Ramos (cell line): ENCODE measurements around the gene CTRL.
"Not testable (repeated sequence)": the region's sequence is repeated elsewhere in the genome, so short reads cannot be mapped to it uniquely, and the experiment has no call there.

Source experiments
- in situ Hi-C: fragments of 300-500 bp; cut with MboI; formaldehyde crosslinking; loops from one replicate; pipeline ENCODE4 v1.14.3; 2022; ENCODE audit warnings: low sequenced_read_pairs; ENCODE audit not compliant: unreplicated experiment

CTRL gene

GRCh38 chr16:67927131-67927941 lies 4.3 kb downstream of the CTRL start:
- in situ Hi-C loops: loop anchor here (5.0 to 10.0 kb wide), 3 partner anchors 250 to 433 kb away; partner anchors contain the start of gene RIPOR1

- in situ Hi-C loops: loop anchor here (5.0 to 10.0 kb wide), 3 partner anchors 249 to 431 kb away; partner anchors contain the start of gene RIPOR1
These were observed 5.4 kb downstream of the CTRL start for GRCh38 chr16:67926181-67926750.

- in situ Hi-C loops: loop anchor here (10.0 kb wide), 2 partner anchors 400 to 430 kb away; partner anchors contain the start of gene RIPOR1
These were observed 7.3 kb downstream of the CTRL start for GRCh38 chr16:67924140-67924906.

- in situ Hi-C loops: loop anchor here (10.0 kb wide), 2 partner anchors 399 to 429 kb away; partner anchors contain the start of gene RIPOR1
These were observed 8.1 kb downstream of the CTRL start for GRCh38 chr16:67923414-67924116.

GRCh38 chr16:67922740-67923139 lies 8.9 kb downstream of the CTRL start:
- in situ Hi-C loops: loop anchor here (10.0 kb wide), 2 partner anchors 398 to 428 kb away; partner anchors contain the start of gene RIPOR1

- in situ Hi-C loops: loop anchor here (10.0 kb wide), 2 partner anchors 397 to 427 kb away; partner anchors contain the start of gene RIPOR1
These were observed 9.4 kb downstream of the CTRL start for GRCh38 chr16:67922221-67922620.

GRCh38 chr16:67919622-67920221 lies 11.9 kb downstream of the CTRL start:
- in situ Hi-C loops: loop anchor here (10.0 kb wide), 2 partner anchors 395 to 425 kb away; partner anchors contain the start of gene RIPOR1

- in situ Hi-C loops: no loop called here
These were observed 13.8 kb downstream of the CTRL start for GRCh38 chr16:67917852-67918236.

GRCh38 chr16:67917140-67917851 lies 14.4 kb downstream of the CTRL start:
- in situ Hi-C loops: no loop called here

GRCh38 chr16:67915831-67916723 lies 15.6 kb downstream of the CTRL start:
- in situ Hi-C loops: no loop called here

- in situ Hi-C loops: not testable (repeated sequence)
These were observed 16.2 kb downstream of the CTRL start for GRCh38 chr16:67915496-67915769.

GRCh38 chr16:67914758-67915495 lies 16.7 kb downstream of the CTRL start:
- in situ Hi-C loops: no loop called here

GRCh38 chr16:67910158-67910557 lies 21.5 kb downstream of the CTRL start:
- in situ Hi-C loops: no loop called here

GRCh38 chr16:67909056-67909742 lies 22.5 kb downstream of the CTRL start:
- in situ Hi-C loops: no loop called here

- in situ Hi-C loops: no loop called here
These were observed 24.1 kb downstream of the CTRL start for GRCh38 chr16:67907397-67908180.

- in situ Hi-C loops: no loop called here
These were observed 28.8 kb downstream of the CTRL start for GRCh38 chr16:67902831-67903230.
